GM19043 (cell line): ENCODE measurements around the gene CYB561.

Source experiments
- ATAC-seq: cut with Tn5 transposase; IDR thresholded peaks from one replicate; pipeline ENCODE4 v1.9.1; 2021; ENCODE audit warnings: low read depth; ENCODE audit not compliant: unreplicated experiment

Gene CYB561

GRCh38 chr17:63419949-63420867 lies 25.9 kb downstream of the CYB561 start:
- ATAC-seq, result no peak

GRCh38 chr17:63419398-63419797 lies 26.7 kb downstream of the CYB561 start:
- ATAC-seq, result no peak

- no peak for ATAC-seq
Observed at GRCh38 chr17:63418540-63418939, 27.6 kb downstream of the CYB561 start.

GRCh38 chr17:63414222-63414621 lies 31.9 kb downstream of the CYB561 start:
- ATAC-seq, result no peak

- ATAC-seq, result no peak
Observed at GRCh38 chr17:63413128-63413527, 33.0 kb downstream of the CYB561 start.

- ATAC-seq, result no peak
Observed at GRCh38 chr17:63412234-63412633, 33.9 kb downstream of the CYB561 start.

- ATAC-seq, result no peak
Observed at GRCh38 chr17:63407741-63408330, 38.3 kb downstream of the CYB561 start.

- peak; percentile 66 for ATAC-seq
Observed at GRCh38 chr17:63406689-63407330, 39.3 kb downstream of the CYB561 start.

- ATAC-seq, result no peak
Observed at GRCh38 chr17:63405741-63406261, 40.3 kb downstream of the CYB561 start.

GRCh38 chr17:63405020-63405419 lies 41.1 kb downstream of the CYB561 start:
- no peak for ATAC-seq

GRCh38 chr17:63402431-63403212 lies 43.5 kb downstream of the CYB561 start:
- no peak for ATAC-seq

- ATAC-seq, result no peak
Observed at GRCh38 chr17:63399856-63400255, 46.2 kb downstream of the CYB561 start.

- no peak for ATAC-seq
Observed at GRCh38 chr17:63399316-63399715, 46.8 kb downstream of the CYB561 start.

- no peak for ATAC-seq
Observed at GRCh38 chr17:63398680-63399079, 47.4 kb downstream of the CYB561 start.

- no peak for ATAC-seq
Observed at GRCh38 chr17:63395075-63395805, 50.9 kb downstream of the CYB561 start.

- ATAC-seq, result no peak
Observed at GRCh38 chr17:63390090-63390489, 56.0 kb downstream of the CYB561 start.

GRCh38 chr17:63387656-63388340 lies 58.3 kb downstream of the CYB561 start:
- ATAC-seq, result no peak

GRCh38 chr17:63382826-63383225 lies 63.3 kb downstream of the CYB561 start:
- ATAC-seq, result no peak
